ENCODE measurements around the gene KHDC1L. TPM values are rescaled to one million over a fixed set of nuclear protein-coding genes. Genes with fewer than 3 reads are reported as not detected.

The KHDC1L gene
- total RNA-seq, 4 donors from 2014 or later: not detected

DNA sequence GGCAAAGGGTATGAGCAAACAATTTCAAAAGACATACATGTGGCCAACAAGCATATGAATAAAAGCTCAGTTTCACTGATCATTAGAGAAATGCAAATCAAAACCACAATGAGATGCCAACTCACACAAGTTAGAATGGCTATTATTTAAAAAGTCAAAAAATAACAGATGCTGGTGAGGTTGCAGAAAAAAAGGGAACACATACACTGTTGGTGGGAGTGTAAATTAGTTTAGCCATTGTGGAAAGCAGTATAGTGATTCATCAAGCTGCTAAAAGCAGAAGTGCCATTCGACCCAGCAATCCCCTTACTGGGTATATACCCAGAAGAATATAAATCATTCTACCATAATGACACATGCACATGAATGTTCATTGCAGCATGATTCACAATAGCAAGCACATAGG is 6.7 kb upstream of the KHDC1L start:
- Histone ChIP-seq H3K27me3 (no peaks in the 10 kb centered on the region), H3K9me3 (no peaks in the 10 kb centered on the region), H3K4me3 (no peak overlapping the region), H3K36me3 (no peaks in the 10 kb centered on the region), H3K27ac (no peak overlapping the region), H3K4me1 (no peaks in the 10 kb centered on the region)
- WGBS: 68% methylated on average over 1 of the region's 1 CpG
- DNase-seq (ENCODE audit: low spot score in 2 of 2): no peak
- no peak for TF ChIP-seq EP300 (IDR thresholded peaks at IDR 0.05)
- no peak for TF ChIP-seq POLR2AphosphoS5 (IDR thresholded peaks at IDR 0.05)
- no peak for TF ChIP-seq POLR2A (IDR thresholded peaks at IDR 0.05)
- TF ChIP-seq, protein P1, sequence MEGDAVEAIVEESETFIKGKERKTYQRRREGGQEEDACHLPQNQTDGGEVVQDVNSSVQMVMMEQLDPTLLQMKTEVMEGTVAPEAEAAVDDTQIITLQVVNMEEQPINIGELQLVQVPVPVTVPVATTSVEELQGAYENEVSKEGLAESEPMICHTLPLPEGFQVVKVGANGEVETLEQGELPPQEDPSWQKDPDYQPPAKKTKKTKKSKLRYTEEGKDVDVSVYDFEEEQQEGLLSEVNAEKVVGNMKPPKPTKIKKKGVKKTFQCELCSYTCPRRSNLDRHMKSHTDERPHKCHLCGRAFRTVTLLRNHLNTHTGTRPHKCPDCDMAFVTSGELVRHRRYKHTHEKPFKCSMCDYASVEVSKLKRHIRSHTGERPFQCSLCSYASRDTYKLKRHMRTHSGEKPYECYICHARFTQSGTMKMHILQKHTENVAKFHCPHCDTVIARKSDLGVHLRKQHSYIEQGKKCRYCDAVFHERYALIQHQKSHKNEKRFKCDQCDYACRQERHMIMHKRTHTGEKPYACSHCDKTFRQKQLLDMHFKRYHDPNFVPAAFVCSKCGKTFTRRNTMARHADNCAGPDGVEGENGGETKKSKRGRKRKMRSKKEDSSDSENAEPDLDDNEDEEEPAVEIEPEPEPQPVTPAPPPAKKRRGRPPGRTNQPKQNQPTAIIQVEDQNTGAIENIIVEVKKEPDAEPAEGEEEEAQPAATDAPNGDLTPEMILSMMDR (IDR thresholded peaks at IDR 0.05): no peak

DNA sequence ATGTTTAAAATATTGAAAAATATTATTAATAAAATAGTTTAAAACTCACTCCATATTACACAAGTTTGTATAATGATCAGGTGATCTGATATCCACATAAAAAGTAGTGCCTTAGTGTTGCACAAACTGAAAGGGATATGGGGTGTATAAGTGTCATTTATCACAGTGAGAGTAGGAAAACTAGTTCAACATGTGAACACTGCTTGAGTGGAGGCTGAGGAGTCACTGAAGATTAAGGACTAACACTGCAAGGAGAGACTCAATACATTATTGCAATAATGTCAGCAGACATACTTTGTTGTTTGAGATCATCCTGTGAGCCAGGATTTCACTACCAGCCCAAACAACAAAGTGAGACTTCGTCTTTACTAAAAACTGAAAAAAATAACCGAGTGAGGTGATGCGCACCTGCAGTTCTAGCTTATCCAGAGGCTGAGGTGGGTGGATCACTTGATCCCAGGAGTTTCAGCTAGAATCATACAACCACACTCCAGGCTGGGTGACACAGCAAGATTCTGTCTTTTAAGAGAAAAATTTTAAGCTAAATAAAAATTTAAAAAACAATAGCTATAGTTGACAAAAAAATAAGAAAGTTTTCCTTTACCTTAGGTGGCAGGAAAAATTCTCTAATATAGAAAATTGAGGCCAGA is 2.4 kb upstream of the KHDC1L start:
- TF ChIP-seq, protein P1 (IDR thresholded peaks at IDR 0.05): no peak
- TF ChIP-seq POLR2AphosphoS5 (IDR thresholded peaks at IDR 0.05) (no peak), EP300 (IDR thresholded peaks at IDR 0.05) (no peak), POLR2A (IDR thresholded peaks at IDR 0.05) (no peak)
- H3K4me3 ChIP-seq: no peak overlapping the region
- 87% methylated on average over 3 of the region's 3 CpGs for WGBS

DNA sequence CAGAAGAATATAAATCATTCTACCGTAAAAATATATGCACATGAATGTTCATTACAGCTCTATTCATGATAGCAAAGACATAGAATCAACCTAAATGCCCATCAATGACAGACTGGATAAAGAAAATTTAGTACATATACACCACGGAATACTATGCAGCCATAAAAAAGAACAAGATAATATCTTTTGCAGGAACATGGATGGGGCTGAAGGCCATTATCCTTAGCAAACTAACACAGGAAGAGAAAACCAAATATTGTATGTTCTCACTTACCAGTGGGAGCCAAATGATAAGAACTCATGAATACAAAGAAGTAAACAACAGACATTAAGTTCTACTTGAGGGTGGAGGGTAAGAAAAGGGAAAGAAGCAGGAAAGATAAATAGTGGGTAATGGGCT is 8.4 kb downstream of the KHDC1L start:
- no peak overlapping the region for H3K4me3 ChIP-seq
- DNase-seq (ENCODE audit: low spot score in 2 of 2): no peak
- WGBS: 97% methylated on average over 2 of the region's 2 CpGs
- TF ChIP-seq, protein P1 (IDR thresholded peaks at IDR 0.05): no peak
- TF ChIP-seq POLR2AphosphoS5 (IDR thresholded peaks at IDR 0.05) (no peak), EP300 (IDR thresholded peaks at IDR 0.05) (no peak), POLR2A (IDR thresholded peaks at IDR 0.05) (no peak)
- no peaks in the 10 kb centered on the region for H3K9me3 ChIP-seq
- H3K36me3 ChIP-seq: no peaks in the 10 kb centered on the region
- no peaks in the 10 kb centered on the region for H3K4me1 ChIP-seq
- no peak overlapping the region for H3K27ac ChIP-seq
- no peaks in the 10 kb centered on the region for H3K27me3 ChIP-seq

More for the DNA sequence above, 2.4 kb upstream of the KHDC1L start:
- no peak overlapping the region for H3K27ac ChIP-seq
- no peaks in the 10 kb centered on the region for H3K4me1 ChIP-seq
- no peaks in the 10 kb centered on the region for H3K36me3 ChIP-seq
- H3K27me3 ChIP-seq: no peaks in the 10 kb centered on the region
- no peak for DNase-seq (ENCODE audit: low spot score in 2 of 2)
- no peaks in the 10 kb centered on the region for H3K9me3 ChIP-seq

DNA sequence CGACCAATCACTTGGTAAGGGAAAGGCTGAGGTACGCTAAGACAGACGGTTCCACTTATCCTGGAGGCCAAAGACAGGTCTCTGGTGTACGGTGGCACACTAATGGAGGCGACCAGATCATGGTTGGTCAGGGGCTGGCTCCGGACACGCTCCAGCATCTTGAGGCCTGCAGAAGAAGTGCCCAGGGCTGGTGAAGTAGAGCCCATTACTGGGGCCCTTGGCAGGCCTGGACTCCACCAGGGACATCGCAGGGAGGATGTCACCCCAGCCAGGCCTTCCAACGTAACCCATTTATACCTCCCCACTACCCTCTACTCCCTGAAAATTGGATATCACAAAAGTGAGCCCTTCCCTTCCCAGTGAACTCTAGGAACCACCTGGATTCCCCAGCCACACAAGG is 16.2 kb downstream of the KHDC1L start:
- no peak overlapping the region for H3K4me3 ChIP-seq
- TF ChIP-seq, protein P1 (IDR thresholded peaks at IDR 0.05): no peak
- TF ChIP-seq EP300 (IDR thresholded peaks at IDR 0.05): no peak
- TF ChIP-seq POLR2A (IDR thresholded peaks at IDR 0.05): no peak
- no peak for TF ChIP-seq POLR2AphosphoS5 (IDR thresholded peaks at IDR 0.05)
- H3K4me1 ChIP-seq: no peaks in the 10 kb centered on the region
- no peaks in the 10 kb centered on the region for H3K36me3 ChIP-seq
- no peaks in the 10 kb centered on the region for H3K27me3 ChIP-seq
- no peaks in the 10 kb centered on the region for H3K9me3 ChIP-seq
- DNase-seq (ENCODE audit: low spot score in 2 of 2): no peak
- WGBS: 89% methylated on average over 7 of the region's 9 CpGs
- no peak overlapping the region for H3K27ac ChIP-seq

DNA sequence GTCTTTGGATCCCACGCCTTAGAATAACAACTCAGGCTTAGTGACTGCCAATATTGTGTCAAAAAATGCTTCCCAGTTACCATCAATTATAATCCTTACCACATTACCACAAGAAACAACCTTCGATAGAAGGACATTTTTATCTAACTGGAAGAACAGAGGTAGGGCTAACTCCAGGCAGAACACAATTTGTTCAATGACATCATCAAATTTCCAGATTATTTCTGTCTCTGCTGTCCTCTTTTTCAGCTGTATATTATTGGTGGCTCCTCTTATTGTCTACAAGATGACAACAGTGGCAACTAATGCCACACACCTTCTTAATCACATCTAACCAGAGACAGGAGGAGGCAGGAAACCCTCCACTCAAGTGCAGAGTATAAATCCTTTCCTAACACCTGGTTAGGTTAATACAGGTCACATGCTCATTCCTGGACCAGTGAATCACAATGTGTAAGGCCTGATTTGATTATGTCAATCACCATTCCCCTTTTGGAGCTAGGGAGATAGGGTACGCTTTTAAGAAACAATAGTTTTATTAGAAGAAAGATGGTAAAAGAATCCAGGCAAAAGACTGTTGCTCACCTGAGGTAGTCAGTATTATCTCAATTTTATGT is 18.0 kb downstream of the KHDC1L start:
- Histone ChIP-seq H3K4me3 (no peak overlapping the region), H3K27me3 (no peaks in the 10 kb centered on the region), H3K4me1 (no peaks in the 10 kb centered on the region), H3K27ac (no peak overlapping the region), H3K36me3 (no peaks in the 10 kb centered on the region), H3K9me3 (no peaks in the 10 kb centered on the region)
- 75% methylated on average over 3 of the region's 3 CpGs for WGBS
- TF ChIP-seq POLR2AphosphoS5 (IDR thresholded peaks at IDR 0.05) (no peak), POLR2A (IDR thresholded peaks at IDR 0.05) (no peak), EP300 (IDR thresholded peaks at IDR 0.05) (no peak)
- TF ChIP-seq, protein P1 (IDR thresholded peaks at IDR 0.05): no peak
- no peak for DNase-seq (ENCODE audit: low spot score in 2 of 2)
